RPMI7951 (cell line): ENCODE results near the gene MZB1. TPM values are rescaled to one million over a fixed set of nuclear protein-coding genes. Genes with fewer than 3 reads are reported as not detected.
A peak's percentile ranks its signal among the peaks of the same experiment; 100 is the strongest.

Source experiments
- DNase-seq: peaks from one replicate; pipeline ENCODE4 v3.0.0-alpha.2; 2012; ENCODE audit warnings: low read depth
- total RNA-seq: library from RNA; depleted of rRNA; stranded (reverse); fragments of >200 nt; shearing (Covaris generic); gene quantifications from 2 replicates; pipeline ENCODE4 v1.2.3, GENCODE V29; 2014; rRNA removed

MZB1 gene
- not detected in 2 replicates for total RNA-seq

GRCh38 chr5:139389701-139390638 lies at the start of gene MZB1:
MZB1 (minus strand) TSS chr5:139389913; CDS start chr5:139389856, 57 bp downstream.
- DNase-seq, result no peak

GRCh38 chr5:139439013-139439903 lies 49.5 kb upstream of the MZB1 start, which contains the start of gene DNAJC18:
DNAJC18 (minus strand) TSS chr5:139439525; CDS start chr5:139439445, 80 bp downstream.
- DNase-seq, result peak; percentile 83

GRCh38 chr5:139438707-139439012 lies 48.9 kb upstream of the MZB1 start:
- DNase-seq, result no peak

- DNase-seq, result no peak
These were observed 46.0 kb upstream of the MZB1 start for GRCh38 chr5:139435676-139436075.

GRCh38 chr5:139431706-139432105 lies 42.0 kb upstream of the MZB1 start:
- DNase-seq, result no peak

GRCh38 chr5:139430015-139430414 lies 40.3 kb upstream of the MZB1 start:
- no peak for DNase-seq

- DNase-seq, result peak; percentile 11
These were observed 36.6 kb upstream of the MZB1 start for GRCh38 chr5:139426203-139426885.

- no peak for DNase-seq
These were observed 35.8 kb upstream of the MZB1 start for GRCh38 chr5:139425497-139425896.

- peak; percentile 65 for DNase-seq
These were observed 32.7 kb upstream of the MZB1 start for GRCh38 chr5:139422307-139422893.

GRCh38 chr5:139419226-139420192 lies 29.8 kb upstream of the MZB1 start:
- DNase-seq, result no peak

- DNase-seq, result no peak
These were observed 29.1 kb upstream of the MZB1 start for GRCh38 chr5:139418793-139419192.

- no peak for DNase-seq
These were observed 27.5 kb upstream of the MZB1 start for GRCh38 chr5:139417214-139417613.

GRCh38 chr5:139416651-139417050 lies 26.9 kb upstream of the MZB1 start:
- DNase-seq, result no peak

GRCh38 chr5:139415869-139416268 lies 26.2 kb upstream of the MZB1 start:
- DNase-seq, result no peak

- no peak for DNase-seq
These were observed 25.6 kb upstream of the MZB1 start for GRCh38 chr5:139415221-139415861.

GRCh38 chr5:139414581-139415130 lies 24.9 kb upstream of the MZB1 start:
- DNase-seq, result no peak

GRCh38 chr5:139413963-139414362 lies 24.2 kb upstream of the MZB1 start:
- no peak for DNase-seq

GRCh38 chr5:139413153-139413552 lies 23.4 kb upstream of the MZB1 start:
- DNase-seq, result no peak
